CD4-positive, alpha-beta T cell treated with Interleukin-10 for 1 hour (primary cell): Measurements from ENCODE around the gene RAX2.
"Not testable (repeated sequence)": the region's sequence is repeated elsewhere in the genome, so short reads cannot be mapped to it uniquely, and the experiment has no call there.

Source experiments
- DNase-seq: peaks from one replicate; pipeline ENCODE4 v3.0.0-alpha.2; 2020

Gene RAX2

DNA sequence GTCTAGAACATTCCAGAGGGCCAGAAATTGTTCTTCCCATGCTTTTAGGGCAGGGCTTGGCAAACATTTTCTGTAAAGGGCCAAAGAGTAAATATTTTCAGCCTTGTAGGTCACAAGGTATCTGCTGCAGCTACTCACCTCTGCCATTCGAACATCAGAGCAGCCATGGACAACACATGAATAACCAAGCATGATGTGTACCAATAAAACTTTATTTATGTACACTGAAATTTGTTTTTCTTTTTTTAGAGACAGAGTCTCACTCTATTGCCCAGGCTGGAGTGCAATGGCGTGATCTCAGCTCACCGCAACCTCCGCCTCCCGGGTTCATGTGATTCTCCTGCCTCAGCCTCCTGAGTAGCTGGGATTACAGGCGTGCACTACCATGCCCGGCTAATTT lies 14.3 kb downstream of the RAX2 start:
- DNase-seq, result not testable (repeated sequence)

DNA sequence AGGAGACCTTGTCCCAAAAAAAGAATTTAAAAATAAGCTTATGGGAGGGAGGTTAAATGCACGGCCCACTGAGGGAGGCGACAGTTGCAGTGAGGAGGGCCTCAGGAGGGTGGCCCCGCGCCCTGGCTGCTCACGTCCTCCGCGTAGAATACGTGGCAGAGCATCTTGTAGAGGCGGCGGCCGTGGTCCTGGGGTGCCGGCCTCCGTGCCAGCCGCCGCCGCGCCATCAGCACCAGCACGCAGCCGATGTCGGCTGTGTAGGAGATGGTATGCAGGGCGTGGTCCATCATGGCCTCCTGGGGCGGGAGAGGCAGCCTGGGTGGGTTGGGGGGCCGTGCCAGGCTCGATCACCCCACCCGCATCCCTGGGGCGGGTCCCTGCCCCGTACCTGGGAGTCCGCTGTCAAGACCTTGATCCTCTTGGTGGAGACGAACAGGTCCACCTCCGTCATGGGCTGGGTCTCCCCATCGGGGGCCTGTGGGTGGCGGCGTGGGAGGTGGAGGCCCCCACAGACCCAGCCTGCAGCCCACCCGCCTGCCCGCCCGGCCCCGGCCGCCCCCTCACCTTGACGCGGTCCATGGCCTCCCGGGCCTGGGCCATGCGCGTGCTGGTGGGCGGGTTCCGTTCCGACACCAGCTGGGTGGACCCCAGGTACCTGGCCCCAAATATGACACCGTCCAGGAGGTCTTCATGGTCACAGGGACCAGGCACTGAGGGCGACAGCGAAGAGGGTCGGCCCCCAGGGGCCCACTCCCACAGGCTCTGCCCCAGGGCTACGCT lies 18.2 kb downstream of the RAX2 start:
- DNase-seq, result no peak

DNA sequence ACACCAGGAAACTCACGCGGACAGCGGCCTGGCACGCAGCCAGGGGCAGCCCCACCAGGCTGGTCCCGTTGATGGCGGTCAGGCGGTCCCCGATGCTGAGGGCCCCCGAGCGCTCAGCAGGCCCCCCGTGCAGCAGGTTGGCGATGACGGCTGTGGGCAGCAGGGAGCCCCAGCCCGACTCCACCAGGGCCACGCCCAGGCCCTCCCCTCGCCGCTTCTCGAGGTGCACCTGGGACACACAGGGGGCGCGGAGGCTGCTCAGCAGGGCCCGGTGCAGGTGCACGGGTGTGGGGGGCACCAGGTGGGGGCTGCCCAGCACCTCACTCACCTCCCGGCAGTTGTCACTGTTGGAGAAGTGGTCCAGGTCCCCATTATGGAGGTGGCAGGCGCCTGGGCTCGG lies 19.5 kb downstream of the RAX2 start:
- no peak for DNase-seq

DNA sequence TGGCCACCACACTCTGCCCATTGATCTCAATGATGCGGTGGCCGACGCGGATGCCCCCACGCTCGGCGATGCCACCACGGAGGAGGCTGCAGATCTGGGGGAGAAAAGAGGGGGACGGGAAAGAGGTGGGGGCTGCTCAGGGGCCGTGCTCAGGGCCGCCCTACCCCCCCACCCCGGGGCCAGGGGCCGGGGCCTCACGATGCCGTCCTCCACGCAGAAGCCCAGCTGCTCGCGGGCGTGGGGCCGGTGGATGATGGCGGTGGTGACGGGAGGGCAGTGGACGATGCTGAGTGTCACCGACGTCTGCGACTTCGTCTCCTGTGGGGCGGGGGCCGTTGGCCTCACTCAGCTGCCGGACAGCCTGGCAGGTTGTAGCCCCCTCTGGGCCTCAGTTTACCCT lies 20.8 kb downstream of the RAX2 start:
- DNase-seq, result no peak

DNA sequence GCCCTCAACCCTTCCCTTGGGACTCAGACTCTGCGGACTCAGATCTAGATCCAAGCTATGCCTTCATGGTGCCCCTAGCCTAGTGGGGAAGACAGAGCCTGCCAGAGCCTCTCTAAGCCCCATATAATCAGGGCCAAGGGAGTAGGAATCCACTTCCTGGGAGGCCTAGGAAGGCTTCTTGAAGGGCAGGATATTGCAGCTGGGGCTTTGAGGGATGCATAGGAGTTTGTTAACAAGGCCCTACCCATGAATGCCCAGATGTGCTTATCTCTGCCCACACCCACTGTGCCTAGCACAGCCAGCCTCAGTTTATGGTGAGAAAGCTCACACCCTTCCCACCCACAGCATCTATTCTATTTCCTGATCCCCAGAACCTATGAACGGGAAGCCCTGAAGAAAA lies 21.8 kb downstream of the RAX2 start:
- no peak for DNase-seq

DNA sequence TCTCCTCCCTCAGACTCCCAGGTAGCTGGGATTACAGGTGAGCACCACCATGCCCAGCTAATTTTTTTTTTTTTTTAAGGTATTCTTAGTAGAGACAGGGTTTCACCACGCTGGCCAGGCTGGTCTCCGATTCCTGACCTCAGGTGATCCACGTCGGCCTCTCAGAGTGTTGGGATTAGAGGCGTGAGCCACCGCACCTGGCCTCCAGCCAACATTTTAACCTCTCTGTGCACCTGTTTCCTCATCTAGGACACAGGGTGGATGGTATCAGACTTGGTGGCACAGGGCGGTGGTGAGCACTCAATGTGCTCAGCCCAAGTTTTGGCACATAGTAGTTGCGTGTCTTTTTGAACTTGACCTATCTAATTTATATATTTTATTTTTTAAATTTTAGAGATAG lies 23.1 kb downstream of the RAX2 start:
- DNase-seq, result no peak

DNA sequence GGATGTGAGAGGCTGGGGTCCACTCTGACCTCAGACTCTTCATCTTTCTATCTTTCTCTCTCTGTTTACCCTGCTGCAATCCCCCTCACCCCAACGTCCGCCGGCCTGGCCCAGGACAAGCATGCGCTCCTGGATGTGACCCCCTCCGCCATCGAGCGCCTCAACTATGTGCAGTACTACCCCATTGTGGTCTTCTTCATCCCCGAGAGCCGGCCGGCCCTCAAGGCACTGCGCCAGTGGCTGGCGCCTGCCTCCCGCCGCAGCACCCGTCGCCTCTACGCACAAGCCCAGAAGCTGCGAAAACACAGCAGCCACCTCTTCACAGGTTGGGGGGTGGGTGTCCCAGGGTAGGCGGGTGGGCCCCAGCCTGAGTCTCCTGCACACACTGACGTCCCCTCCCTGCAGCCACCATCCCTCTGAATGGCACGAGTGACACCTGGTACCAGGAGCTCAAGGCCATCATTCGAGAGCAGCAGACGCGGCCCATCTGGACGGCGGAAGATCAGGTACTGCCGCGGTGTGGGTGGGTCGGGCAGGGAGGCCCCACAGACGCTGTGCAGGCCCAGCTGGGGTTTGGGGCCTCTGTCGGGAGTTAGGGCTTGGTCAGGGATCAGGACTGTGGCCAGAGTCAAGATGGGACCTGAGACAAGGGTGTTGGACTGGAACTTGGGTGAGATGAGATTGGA lies 25.5 kb downstream of the RAX2 start:
- no peak for DNase-seq

DNA sequence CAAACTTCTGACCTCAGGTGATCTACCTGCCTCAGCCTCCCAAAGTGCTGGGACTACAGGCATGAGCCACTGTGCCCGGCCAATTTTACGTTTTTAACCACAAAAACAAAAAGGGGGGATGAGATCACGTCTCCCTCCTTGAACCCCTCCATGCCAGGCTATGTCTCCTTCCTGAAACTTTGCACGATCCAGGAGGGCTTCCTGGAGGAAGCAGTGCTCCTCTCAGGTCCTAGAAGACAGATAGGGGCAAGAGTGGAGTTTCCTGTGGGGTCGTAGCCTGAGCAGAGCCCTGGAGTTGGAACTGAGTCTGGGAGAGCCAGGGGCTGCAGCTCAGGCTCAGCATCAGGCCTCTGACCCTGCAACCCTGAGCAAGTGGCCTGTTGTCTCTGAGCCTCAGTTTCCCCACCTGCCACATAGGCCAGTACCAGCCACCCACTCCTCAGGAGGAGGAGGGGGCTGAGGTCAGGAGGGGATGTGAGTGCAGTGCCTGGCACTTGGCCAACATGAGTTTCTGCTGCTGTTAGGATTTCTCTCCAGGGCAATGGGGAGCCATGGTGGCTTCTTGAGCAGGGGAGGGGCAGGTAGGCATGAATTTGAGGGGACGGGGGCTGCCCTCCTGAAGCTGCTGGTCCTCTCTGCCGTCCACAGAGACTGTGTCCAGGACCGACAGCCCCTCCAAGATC lies 26.5 kb downstream of the RAX2 start:
- DNase-seq, result no peak

DNA sequence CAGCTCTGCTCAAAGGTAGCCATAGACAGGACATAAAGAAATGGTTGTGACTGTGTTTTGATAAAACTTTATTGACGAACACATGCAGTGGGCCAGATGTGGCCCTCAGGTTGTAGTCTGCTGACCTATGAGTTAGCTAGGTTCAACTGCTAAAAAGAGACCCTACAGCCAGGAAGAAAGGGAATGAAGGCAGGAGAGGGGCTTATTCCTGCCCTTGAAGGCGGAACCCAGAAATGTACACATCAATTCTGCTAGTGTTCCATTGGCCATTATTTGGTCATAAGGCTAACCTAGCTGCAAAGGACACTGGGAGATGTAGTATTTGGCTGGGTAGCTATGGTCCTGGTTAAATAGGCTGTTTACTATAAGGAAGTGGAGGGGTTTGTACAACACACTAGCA lies 28.5 kb downstream of the RAX2 start:
- DNase-seq, result no peak

DNA sequence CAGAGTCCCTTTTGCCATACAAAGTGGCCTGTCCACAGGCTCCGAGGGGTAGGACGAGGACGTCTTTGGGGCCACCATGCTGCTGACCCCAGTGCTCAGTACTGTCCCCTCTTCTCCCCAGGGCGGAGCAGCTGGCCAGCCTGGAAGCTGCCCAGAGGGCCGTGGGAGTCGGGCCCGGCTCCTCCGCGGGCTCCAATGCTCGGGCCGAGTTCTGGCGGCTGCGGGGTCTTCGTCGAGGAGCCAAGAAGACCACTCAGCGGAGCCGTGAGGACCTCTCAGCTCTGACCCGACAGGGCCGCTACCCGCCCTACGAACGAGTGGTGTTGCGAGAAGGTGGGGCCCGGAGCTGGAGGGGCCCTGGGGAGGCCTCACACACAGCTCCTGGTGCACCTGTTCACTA lies 31.6 kb downstream of the RAX2 start:
- no peak for DNase-seq

DNA sequence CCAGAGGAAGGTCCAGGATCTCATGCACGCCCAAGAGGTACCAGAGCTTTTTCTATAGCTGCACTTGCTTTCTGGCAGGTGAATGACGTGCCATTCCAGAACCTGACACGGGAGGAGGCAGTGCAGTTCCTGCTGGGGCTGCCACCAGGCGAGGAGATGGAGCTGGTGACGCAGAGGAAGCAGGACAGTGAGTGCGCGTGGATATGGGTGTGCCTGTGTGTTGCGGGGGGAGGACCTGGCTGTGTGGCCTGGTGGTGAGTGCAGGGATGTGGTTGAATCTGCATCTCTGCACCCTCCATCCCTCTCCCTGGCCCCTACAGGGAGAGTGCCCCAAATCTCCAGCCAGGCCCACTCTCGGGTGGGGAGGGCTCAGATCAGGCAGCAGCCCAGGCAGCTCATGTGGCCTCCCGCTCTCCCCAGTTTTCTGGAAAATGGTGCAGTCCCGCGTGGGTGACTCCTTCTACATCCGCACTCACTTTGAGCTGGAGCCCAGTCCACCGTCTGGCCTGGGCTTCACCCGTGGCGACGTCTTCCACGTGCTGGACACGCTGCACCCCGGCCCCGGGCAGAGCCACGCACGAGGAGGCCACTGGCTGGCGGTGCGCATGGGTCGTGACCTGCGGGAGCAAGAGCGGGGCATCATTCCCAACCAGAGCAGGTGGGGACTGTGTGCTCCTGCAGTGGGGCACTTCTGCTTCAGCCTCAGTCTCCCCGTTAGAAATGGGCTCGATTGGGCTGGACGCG lies 33.4 kb downstream of the RAX2 start:
- DNase-seq, result no peak

DNA sequence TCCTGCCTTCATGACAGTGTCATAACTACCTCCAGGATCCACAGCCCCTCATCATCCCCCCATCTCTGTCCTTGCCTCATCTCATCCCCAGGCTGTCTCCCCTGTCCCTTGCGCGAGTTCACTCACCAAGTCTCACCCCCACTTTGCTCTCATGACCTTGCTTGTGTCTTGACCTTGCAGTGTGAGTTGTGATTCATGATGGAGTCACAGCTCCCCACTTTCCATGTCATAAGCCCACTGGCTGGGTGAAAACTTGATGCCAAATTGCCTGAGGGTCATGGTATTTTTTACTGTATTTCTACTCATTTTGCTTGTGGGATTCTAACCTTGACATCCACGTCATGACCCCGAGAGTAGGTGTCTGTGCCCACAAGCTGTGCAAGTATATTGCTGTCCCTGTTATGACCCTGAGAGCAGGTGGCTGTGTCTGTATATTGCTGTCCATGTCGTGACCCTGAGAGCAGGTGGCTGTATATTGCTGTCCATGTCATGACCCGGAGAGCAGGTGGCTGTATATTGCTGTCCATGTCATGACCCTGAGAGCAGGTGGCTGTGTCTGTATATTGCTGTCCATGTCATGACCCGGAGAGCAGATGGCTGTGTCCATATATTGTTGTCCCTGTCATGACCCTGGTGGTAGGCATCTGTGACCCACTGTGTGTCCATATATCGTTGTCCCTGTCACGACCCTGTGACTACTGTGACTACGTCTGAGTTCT lies 34.4 kb downstream of the RAX2 start:
- DNase-seq, result no peak

DNA sequence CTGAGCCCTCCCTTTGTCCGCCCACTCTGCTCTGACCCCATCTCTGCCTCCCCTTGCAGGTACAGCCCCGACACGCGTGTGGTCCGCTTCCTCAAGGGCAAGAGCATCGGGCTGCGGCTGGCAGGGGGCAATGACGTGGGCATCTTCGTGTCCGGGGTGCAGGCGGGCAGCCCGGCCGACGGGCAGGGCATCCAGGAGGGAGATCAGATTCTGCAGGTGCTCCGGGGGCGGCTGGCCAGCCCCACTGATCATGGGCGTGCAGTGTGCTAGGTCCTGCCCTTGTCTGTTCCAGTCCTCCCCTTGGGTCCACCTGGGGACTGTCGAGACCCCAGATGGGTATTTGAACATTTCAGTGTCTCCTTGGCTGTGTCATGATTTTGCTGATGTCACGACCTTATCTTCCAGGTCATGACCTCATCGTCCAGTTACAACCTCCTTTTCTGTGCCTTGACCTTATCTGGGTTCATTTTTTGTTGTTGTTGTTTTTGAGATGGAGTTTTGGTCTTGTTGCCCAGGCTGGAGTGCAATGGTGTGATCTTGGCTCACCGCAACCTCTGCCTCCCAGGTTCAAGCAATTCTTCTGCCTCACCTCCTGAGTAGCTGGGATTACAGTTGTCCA lies 35.8 kb downstream of the RAX2 start:
- DNase-seq, result no peak

DNA sequence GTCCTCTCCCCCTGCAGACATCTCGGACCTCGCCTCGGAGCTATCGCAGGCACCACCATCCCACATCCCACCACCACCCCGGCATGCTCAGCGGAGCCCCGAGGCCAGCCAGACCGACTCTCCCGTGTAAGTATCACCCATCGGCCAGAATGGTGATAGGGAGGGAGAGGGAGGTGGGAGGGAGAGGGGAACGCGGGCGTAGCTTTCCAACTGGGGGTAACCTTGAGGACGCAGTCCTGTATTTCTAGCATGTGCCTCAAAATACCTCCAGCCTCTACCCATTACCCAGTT lies 37.8 kb downstream of the RAX2 start:
- no peak for DNase-seq

DNA sequence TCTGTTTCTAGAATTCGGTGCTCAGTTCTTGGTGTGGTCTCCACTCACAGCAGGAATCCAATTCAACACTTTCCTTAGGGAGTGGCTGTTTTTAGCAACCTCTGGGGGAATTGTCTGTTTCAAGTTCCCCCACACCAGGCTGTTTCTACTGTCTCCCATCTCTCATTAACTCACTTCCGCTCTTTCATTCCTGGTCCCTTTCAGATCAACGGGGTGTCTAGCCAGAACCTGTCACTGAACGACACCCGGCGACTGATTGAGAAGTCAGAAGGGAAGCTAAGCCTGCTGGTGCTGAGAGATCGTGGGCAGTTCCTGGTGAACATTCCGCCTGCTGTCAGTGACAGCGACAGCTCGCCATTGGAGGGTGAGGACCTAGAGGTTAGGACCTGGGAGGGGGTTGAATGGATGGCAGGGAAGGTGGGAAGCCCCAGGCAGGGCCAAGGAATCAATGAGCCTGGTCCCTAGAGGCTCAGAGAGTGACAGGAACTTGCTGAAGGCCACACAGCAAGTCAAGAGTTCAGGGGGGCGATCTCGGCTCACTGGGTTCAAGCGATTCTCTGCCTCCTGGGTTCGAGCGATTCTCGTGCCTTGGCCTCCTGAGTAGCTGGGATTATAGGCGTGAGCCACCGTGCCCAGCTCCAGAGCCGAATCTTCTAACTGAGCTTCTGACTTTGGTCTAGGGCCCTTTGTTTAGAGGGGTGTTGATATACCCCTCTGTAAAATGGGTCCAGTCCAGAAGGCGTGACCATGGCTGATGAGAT lies 38.3 kb downstream of the RAX2 start:
- no peak for DNase-seq

DNA sequence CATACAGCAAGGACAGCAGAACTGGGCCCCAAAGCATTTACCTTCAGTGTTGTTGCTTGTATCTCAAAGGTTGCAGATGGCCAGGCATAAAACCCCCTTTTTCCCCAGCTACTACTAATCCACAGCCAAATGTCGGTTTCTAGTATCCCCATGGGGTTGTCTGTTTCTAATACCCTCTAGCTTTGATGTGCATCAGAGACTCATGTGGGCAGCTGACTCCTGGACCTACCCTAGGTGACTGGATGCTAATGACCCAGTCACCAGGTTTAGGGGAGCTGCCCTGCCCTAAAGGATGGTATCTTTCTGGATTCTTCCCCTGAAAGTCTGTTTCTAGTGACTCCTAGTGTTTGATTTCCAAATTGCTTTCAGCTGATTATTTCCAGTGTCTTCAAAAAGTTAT lies 39.9 kb downstream of the RAX2 start:
- no peak for DNase-seq

DNA sequence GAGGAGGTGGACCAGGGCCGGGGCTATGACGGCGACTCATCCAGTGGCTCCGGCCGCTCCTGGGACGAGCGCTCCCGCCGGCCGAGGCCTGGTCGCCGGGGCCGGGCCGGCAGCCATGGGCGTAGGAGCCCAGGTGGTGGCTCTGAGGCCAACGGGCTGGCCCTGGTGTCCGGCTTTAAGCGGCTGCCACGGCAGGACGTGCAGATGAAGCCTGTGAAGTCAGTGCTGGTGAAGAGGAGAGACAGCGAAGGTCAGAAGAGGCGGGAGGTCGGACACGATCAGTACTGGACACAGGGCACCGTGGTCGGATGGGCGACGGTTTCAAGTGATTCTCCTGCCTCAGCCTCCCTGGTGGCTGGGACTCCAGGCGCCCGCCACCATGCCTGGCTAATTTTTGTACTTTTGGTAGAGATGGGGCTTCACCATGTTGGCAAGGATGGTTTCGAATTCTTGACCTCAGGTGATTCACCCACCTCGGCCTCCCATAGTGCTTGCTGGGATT lies 41.5 kb downstream of the RAX2 start:
- DNase-seq, result no peak

DNA sequence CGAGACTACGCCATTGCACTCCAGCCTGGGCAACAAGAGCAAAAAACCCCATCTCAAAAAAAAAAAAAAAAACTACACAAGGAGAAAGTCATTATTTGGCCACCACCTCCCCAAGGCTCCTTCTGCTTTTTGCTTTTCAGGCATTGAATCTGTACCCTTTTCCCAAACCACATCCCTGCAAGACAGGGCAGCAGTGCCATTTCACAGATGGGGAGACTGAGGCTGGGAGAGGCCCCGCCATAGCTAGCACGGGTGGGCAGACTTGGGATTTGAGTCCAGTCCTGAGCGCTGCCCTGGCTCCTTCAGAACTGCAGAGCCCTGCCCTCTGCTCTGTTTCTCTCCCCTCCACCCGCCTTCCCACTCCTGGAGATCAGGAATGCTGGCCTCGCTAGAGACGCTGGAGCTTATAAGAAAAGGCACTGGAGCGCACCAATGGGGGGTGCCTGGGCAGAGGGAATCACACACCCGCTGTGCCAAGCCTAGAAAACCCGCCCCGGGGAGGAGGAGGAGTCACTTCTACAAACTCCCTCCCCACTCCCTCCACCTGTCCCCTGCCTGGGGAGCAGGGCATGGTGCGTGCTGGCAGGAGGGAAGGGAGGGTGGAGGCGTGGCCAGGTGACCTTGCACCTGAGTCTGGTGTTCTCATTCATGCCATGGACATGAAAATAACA lies 46.3 kb downstream of the RAX2 start:
- no peak for DNase-seq

DNA sequence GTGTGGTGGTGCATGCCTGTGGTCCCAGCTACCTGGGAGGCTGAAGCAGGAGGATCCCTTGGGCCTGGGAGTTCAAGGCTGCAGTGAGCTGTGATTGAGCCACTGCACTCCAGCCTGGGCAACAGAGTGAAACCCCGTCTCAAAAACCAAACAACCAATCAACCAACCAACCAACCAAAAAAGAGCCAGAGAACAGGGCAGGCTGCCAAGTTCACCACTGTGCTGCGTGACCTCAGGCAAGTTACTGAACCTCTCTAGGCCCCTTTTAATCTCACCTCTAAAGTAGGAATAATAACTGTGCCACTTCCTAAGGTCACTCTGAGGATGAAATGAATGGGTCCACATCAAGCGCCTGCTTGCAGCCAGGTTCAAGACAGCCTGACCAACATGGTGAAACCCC lies 46.9 kb downstream of the RAX2 start:
- no peak for DNase-seq

DNA sequence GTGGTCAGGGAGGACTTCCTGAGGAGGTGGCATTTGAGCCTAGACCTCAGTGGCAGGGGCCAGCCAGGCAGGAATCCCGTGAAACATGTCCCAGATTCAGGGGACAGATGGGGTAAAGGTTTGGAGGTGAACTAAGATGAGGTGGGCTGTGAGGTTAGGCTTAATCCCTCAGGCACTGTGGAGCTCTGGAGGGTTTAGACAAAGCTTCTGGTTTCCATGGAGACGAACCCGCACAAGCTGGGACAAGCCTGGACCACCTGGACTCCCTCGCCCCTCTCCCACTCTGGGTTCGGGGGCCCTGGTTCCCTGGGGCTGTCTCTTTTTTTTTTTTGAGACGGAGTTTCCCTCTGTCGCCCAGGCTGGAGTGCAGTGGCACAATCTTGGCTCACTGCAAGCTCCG lies 48.1 kb downstream of the RAX2 start:
- DNase-seq, result no peak

DNA sequence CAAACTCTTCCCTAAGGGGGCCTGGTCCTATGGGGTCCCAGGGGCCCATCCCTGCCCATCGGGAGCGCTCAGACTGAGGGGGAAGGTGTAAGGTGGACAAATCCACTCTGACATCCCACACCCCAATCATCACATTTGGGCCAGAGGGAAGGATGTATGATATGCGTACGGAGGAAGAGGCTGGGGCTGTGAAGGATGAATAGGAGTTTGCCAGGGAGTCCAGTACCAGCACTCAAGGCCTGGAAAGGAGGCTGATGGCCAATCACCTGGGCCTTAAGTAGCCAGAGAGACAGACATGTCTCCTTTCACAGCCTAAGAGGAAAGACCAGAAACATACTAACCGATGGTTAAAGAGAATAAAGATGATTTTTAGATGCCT lies 48.9 kb downstream of the RAX2 start:
- DNase-seq, result no peak
